Activated T-cell treated with anti-CD3 and anti-CD28 coated beads, Interleukin-2, amount 50 U/mL, for 72 hours (primary cell): Measurements from ENCODE around the gene MELK. TPM values are rescaled to one million over a fixed set of nuclear protein-coding genes. Genes with fewer than 3 reads are reported as not detected.
A peak's percentile ranks its signal among the peaks of the same experiment; 100 is the strongest.

Experiments
- ATAC-seq, 2 donors: fragments of 150-1000 bp; cut with Tn5 transposase; replicated peaks in 1 of 2; 2 replicates each; pipeline ENCODE4 v1.10.0; 2021; ENCODE audit warnings: moderate library complexity in 2 of 2, mild to moderate bottlenecking in 1 of 2
- DNase-seq, 2 donors: peaks; one replicate each; pipeline ENCODE4 v3.0.0; 2021 to 2022; ENCODE audit warnings: mixed read lengths in 1 of 2
- H3K27ac Mint-ChIP-seq: one replicate; pipeline ENCODE4 v1.8.0; 2022; ENCODE audit warnings: mild to moderate bottlenecking, moderate library complexity, mixed read lengths
- H3K27me3 Mint-ChIP-seq: one replicate; pipeline ENCODE4 v1.8.0; 2022; ENCODE audit warnings: low read depth, mixed read lengths
- H3K36me3 Mint-ChIP-seq, 2 donors: one replicate each; pipeline ENCODE4 v1.8.0; 2022; ENCODE audit warnings: mixed read lengths in 2 of 2, mild to moderate bottlenecking in 1 of 2; ENCODE audit not compliant: insufficient read depth in 2 of 2
- H3K4me1 Mint-ChIP-seq: one replicate; pipeline ENCODE4 v1.8.0; 2022; ENCODE audit warnings: low read depth, mixed read lengths
- H3K4me3 Mint-ChIP-seq, 2 donors: one replicate each; pipeline ENCODE4 v1.8.0; 2022; ENCODE audit warnings: mild to moderate bottlenecking in 2 of 2, mixed read lengths in 2 of 2, moderate library complexity in 2 of 2
- H3K9me3 Mint-ChIP-seq, 2 donors: one replicate each; pipeline ENCODE4 v1.8.0; 2022; ENCODE audit warnings: mixed read lengths in 2 of 2
- total RNA-seq, 2 donors: library from RNA; stranded (reverse); gene quantifications; one replicate each; pipeline ENCODE4 v1.2.3, GENCODE V29; 2022

Gene MELK
- total RNA-seq, 2 donors from 2014 or later, result 47.4 to 51.4 TPM

DNA sequence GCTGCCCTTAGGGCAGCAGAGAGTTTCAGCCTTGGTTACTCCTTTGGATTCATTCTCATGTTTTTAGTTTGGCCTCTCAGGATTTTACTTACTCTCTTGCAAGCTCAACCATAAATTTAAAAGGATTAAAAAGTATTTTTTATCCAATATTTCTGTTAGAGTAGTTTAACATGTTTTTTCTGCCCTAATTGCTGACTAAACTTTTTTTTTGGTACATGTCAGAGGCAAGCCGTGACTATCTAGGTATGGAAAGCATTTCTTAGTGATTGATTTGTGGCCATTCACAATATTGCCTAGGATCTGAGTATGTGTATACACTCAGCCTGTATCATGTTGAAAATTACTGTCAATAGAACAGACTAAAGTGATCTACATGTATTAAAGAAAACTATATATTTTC, 92.1 kb downstream of the MELK start:
- Mint-ChIP-seq H3K27me3 (no peaks in the 10 kb centered on the region), H3K36me3 (peaks cover 15 to 40% of the 10 kb centered on the region in 2 donors), H3K27ac (no peak overlapping the region), H3K4me3 (no peak overlapping the region), H3K9me3 (no peaks in the 10 kb centered on the region), H3K4me1 (peaks cover 13% of the 10 kb centered on the region)
- DNase-seq (no peak), ATAC-seq (no peak)

DNA sequence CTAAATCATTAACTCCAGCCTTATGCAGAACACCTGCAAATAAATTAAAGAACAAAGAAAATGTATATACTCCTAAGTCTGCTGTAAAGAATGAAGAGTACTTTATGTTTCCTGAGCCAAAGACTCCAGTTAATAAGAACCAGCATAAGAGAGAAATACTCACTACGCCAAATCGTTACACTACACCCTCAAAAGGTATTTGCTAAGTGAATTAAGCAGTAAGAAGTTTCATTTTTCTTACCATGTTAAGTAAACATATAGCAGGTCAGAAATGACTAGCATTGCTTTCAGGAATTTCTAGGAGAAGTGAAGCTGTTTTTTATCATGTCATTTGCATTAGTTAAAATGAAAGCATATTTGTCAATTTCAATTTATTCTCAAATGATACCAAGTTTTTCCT, 92.7 kb downstream of the MELK start:
- H3K27ac Mint-ChIP-seq, result no peak overlapping the region
- H3K4me1 Mint-ChIP-seq, result peaks cover 13% of the 10 kb centered on the region
- H3K36me3 Mint-ChIP-seq, result peaks cover 15 to 43% of the 10 kb centered on the region in 2 donors
- DNase-seq, result no peak
- ATAC-seq, result no peak
- H3K27me3 Mint-ChIP-seq, result no peaks in the 10 kb centered on the region
- no peak overlapping the region for H3K4me3 Mint-ChIP-seq
- no peaks in the 10 kb centered on the region for H3K9me3 Mint-ChIP-seq

DNA sequence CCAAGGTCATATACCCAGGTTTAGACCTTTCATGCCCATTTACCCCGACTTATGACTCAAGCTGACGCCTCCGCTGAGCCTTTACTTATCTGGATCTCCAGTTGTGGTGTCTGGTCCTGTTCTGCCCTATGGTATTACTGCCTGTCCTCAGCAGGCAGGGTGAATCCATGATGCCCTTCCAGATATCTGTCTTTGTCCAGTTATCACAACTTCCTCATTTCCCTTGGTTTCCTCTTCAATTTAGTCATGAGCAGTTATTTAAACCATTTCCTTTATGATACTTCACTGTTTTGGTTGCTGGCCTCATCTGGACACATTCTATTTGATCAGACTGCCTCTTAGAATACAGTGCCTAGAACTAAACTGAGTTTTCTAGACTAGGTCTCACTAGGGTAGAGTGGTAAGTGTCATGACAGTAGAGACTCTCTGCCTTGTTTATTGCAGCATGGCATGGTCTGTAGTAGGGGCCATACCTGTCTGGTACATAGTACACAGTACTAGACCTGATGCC, 93.3 kb downstream of the MELK start:
- H3K36me3 Mint-ChIP-seq, result peaks cover 15 to 45% of the 10 kb centered on the region in 2 donors
- ATAC-seq, result no peak
- peak overlapping the region; percentile 12 for H3K27ac Mint-ChIP-seq
- no peaks in the 10 kb centered on the region for H3K27me3 Mint-ChIP-seq
- H3K4me1 Mint-ChIP-seq, result peaks cover 13% of the 10 kb centered on the region
- no peak overlapping the region for H3K4me3 Mint-ChIP-seq
- DNase-seq, result no peak
- no peaks in the 10 kb centered on the region for H3K9me3 Mint-ChIP-seq

DNA sequence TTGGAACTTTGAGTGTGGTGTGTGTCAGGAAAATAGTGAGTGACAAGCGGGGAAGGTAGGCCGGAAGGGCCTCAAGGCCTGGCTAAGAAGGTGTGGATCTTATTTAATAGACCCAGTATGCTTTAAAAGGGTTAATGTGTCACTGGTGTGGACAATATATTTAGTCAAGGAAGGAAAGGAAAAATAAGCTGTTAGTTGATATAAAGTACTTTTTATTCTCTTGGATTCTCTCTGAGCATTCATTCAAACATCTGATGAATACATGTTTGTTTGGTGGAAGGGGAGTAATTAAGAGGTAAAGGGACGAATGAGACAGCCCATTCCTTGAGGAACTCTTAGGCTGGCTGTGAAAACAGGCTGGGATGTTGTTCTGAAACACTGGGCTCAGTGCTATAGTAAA, 98.9 kb downstream of the MELK start:
- Mint-ChIP-seq H3K4me1 (peaks cover 6% of the 10 kb centered on the region), H3K9me3 (no peaks in the 10 kb centered on the region), H3K36me3 (peaks cover 12 to 56% of the 10 kb centered on the region in 2 donors), H3K4me3 (no peak overlapping the region), H3K27ac (no peak overlapping the region), H3K27me3 (no peaks in the 10 kb centered on the region)
- ATAC-seq (no peak), DNase-seq (no peak)

DNA sequence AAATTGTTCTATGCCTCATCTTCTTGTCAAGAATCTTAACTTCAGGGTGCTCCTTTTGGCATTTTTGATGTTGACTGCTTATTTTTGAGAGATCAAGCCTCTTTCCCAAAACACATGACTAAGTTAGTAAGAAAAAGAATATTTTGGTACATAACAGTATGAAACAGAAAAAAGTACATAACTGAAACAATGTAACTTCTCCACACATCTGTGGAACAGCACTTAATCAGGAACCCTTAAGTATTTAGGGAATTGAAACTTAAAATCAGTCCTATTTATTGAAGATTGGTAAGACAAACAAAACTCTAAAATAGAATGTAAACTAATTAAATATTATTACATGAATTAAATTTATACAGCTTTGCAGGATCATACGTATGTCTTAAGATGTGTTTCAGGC, 103.4 kb downstream of the MELK start:
- peak overlapping the region in 1 of 2 donors; percentile 1 for H3K4me3 Mint-ChIP-seq
- no peaks in the 10 kb centered on the region for H3K27me3 Mint-ChIP-seq
- peaks cover 20% of the 10 kb centered on the region for H3K4me1 Mint-ChIP-seq
- DNase-seq, result no peak
- peak overlapping the region; percentile 15 for H3K27ac Mint-ChIP-seq
- no peaks in the 10 kb centered on the region for H3K9me3 Mint-ChIP-seq
- H3K36me3 Mint-ChIP-seq, result peaks cover 14 to 54% of the 10 kb centered on the region in 2 donors
- ATAC-seq, result no peak

DNA sequence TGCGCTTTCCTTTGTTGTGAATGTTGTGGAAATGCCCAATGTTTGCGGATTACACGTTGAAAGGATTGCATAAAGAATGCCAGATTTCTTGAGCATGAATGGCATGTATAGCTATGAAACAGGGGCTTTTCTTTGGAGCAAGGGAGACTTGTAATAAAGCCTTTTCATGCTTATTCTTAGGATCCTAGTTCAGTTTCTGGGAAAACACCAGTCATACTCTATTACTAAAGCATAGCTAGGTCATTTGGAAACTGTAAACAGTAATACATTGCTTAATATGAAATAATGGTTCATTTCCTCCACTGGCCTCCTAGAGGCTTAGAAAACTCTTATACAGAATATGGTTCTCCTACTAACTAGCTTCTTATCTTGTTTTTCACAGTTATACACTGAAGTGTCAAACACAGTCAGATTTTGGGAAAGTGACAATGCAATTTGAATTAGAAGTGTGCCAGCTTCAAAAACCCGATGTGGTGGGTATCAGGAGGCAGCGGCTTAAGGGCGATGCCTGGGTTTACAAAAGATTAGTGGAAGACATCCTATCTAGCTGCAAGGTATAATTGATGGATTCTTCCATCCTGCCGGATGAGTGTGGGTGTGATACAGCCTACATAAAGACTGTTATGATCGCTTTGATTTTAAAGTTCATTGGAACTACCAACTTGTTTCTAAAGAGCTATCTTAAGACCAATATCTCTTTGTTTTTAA, 104.2 kb downstream of the MELK start:
- H3K9me3 Mint-ChIP-seq, result no peaks in the 10 kb centered on the region
- H3K4me1 Mint-ChIP-seq, result peaks cover 20% of the 10 kb centered on the region
- DNase-seq, result no peak
- H3K4me3 Mint-ChIP-seq, result peak overlapping the region in 1 of 2 donors; percentile 65
- no peaks in the 10 kb centered on the region for H3K27me3 Mint-ChIP-seq
- ATAC-seq, result peak; percentile 44 to 83
- peak overlapping the region; percentile 65 for H3K27ac Mint-ChIP-seq
- peaks cover 14 to 48% of the 10 kb centered on the region in 2 donors for H3K36me3 Mint-ChIP-seq

DNA sequence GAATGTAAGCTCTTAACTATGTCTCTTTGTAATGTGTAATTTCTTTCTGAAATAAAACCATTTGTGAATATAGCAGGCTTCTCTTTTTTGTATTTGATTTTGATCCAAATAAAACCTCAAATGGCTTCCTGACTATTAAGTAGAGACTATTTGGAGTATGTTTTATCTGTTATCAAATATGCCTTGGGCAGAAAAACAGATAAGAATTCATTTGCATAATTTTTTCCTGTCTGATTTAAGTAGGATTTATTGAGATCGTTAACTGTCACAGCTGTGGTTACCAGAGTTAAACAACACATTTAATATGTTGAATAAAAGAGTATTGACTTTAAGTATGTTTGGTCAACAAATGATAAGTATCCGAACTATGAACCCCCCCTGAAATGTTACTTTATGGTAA, 104.9 kb downstream of the MELK start:
- DNase-seq, result no peak
- H3K4me3 Mint-ChIP-seq, result no peak overlapping the region
- no peaks in the 10 kb centered on the region for H3K9me3 Mint-ChIP-seq
- no peak for ATAC-seq
- H3K36me3 Mint-ChIP-seq, result peaks cover 12 to 44% of the 10 kb centered on the region in 2 donors
- H3K27ac Mint-ChIP-seq, result peak overlapping the region; percentile 60
- H3K4me1 Mint-ChIP-seq, result peaks cover 20% of the 10 kb centered on the region
- H3K27me3 Mint-ChIP-seq, result no peaks in the 10 kb centered on the region

DNA sequence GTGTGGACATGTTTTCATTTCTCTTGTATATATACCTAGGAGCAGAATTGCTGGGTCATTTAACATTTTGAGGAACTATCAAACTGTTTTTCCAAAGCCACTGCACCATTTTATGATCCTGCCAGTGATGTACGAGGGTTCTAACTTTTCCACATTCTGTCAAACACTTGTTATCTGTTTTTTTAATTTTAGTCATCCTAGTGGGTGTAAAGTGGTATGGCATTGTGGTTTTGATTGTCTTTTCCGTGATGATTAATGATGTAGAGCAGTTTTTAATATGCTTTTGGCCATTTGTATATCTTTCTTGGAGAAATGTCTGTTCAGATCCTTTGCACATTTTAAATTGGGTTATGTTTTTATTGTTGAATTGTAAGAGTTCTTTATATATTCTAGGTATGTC, 107.0 kb downstream of the MELK start:
- DNase-seq (no peak), ATAC-seq (no peak)
- Mint-ChIP-seq H3K27ac (no peak overlapping the region), H3K4me3 (no peak overlapping the region), H3K4me1 (peaks cover 20% of the 10 kb centered on the region), H3K27me3 (no peaks in the 10 kb centered on the region), H3K9me3 (peaks cover 0 to 3% of the 10 kb centered on the region in 2 donors), H3K36me3 (peaks cover 14 to 37% of the 10 kb centered on the region in 2 donors)

DNA sequence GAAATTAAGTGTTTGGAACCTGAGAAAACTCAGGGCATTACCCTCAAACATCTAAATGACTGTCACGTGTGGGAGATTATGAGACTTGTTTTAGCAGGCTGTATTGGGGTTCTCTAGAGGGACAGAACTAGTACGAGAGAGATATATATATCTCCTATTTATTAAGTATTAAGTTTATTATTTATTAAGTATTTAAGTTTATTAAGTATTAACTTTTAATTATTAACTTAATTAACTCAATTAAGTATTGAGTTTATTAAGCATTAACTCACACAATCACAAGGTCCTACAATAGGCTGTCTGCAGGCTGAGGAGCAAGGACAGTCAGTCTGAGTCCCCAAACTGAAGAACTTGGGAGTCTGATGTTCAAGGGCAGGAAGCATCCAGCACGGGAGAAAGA, 113.8 kb downstream of the MELK start:
- no peak overlapping the region for H3K27ac Mint-ChIP-seq
- peaks cover 7% of the 10 kb centered on the region for H3K27me3 Mint-ChIP-seq
- DNase-seq, result no peak
- H3K4me3 Mint-ChIP-seq, result no peak overlapping the region
- ATAC-seq, result no peak
- no peaks in the 10 kb centered on the region for H3K4me1 Mint-ChIP-seq
- peaks cover 0 to 3% of the 10 kb centered on the region in 2 donors for H3K9me3 Mint-ChIP-seq
- peaks cover 3 to 6% of the 10 kb centered on the region in 2 donors for H3K36me3 Mint-ChIP-seq

DNA sequence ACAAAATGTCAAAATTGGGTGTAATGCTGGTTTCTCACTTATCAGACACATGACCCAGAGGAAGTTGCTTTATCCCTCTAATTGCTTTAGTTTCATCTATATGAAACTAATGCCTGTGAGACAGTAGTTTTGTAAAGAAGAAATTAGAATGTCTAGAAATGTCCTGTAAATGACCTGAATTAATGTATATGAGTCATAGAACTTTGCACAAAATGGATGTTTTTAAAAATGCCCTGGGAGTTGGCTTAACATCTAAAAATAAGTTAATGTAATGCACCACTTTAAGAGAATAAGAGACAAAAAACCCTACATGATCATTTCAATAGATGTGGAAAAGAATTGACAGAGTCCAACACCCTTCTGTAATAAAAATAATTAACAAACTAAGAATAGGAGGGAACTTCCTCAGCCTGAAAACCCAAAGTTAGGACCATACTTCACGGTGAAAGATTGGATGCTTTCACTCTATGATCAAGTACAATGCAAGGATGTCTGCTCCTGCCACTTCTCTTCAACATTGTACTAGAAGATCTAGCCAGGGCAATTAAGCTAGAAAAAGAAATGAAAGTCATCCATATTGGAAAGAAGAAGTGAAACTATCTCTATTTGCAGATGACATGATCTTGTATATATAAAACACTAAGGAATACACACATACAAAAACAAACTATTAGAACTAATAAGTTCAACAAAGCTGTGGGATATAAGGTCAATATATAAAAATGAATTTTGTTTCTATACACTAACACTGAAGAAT, 117.9 kb downstream of the MELK start:
- Mint-ChIP-seq H3K4me3 (no peak overlapping the region), H3K36me3 (no peaks in the 10 kb centered on the region), H3K4me1 (no peaks in the 10 kb centered on the region), H3K9me3 (no peaks in the 10 kb centered on the region), H3K27ac (no peak overlapping the region), H3K27me3 (peaks cover 13% of the 10 kb centered on the region)
- DNase-seq, result no peak
- ATAC-seq, result no peak

DNA sequence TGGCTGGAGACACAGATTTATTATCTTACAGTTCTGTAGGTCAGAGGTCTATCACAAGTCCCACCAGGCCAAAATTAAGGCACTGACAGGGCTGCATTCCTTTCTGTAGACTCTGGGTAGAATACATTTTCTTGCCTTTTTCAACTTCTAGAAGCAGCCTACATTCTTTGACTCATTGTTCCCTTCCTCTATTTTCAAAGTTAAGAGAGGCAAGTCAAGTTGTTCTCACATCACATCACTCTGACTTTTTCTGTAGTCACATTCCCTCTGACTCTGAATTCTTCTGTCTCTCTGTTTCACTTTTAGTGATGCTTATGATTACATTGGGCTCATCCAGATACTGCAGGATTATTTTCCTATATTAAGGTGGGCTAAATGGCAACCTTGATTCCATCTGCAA, 119.0 kb downstream of the MELK start:
- Mint-ChIP-seq H3K9me3 (no peaks in the 10 kb centered on the region), H3K4me1 (no peaks in the 10 kb centered on the region), H3K4me3 (no peak overlapping the region), H3K27me3 (peaks cover 14% of the 10 kb centered on the region), H3K27ac (no peak overlapping the region), H3K36me3 (no peaks in the 10 kb centered on the region)
- ATAC-seq (no peak), DNase-seq (no peak)

DNA sequence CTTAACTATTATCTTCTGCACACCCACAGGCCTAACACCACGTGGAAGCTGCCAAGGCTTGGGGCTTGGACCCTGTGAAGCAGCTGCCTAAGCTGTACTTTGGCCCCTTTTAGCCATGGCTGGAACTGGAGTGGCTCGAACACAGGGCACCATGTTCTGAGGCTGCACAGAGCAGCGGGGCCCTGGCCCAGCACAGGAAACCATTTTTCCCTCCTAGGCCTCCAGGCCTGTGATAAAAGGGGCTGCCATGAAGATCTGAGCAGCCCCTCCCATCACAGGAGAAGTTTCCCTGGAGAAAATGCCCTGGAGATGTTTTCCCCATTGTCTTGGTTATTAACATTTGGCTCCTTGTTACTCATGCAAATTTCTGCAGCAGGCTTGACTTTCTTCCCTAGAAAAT, 126.3 kb downstream of the MELK start:
- no peak for DNase-seq
- H3K36me3 Mint-ChIP-seq, result peaks cover 9 to 16% of the 10 kb centered on the region in 2 donors
- peaks cover 14 to 18% of the 10 kb centered on the region in 2 donors for H3K9me3 Mint-ChIP-seq
- ATAC-seq, result no peak
- H3K27me3 Mint-ChIP-seq, result peaks cover 22% of the 10 kb centered on the region
- no peaks in the 10 kb centered on the region for H3K4me1 Mint-ChIP-seq
- no peak overlapping the region for H3K27ac Mint-ChIP-seq
- H3K4me3 Mint-ChIP-seq, result no peak overlapping the region

DNA sequence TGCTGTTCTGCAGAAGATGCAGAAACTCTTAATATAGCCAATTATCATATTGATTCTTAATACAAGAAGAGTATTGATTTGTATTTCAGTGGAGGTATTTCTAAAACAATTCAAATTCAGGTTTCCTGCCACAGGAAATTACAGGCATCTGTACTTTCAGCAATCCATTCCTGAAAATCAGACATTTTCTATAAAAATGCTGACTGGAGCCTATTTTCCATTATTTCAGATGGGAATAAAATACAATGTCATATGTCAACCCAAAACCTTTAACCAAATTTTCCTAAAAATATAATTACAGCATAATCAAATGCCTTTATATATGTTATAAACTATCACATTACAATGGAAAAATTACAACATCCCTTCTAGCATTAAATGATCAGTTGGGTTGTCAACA, 131.5 kb downstream of the MELK start:
- peaks cover 33% of the 10 kb centered on the region for H3K27me3 Mint-ChIP-seq
- no peak for ATAC-seq
- H3K4me3 Mint-ChIP-seq, result no peak overlapping the region
- H3K4me1 Mint-ChIP-seq, result no peaks in the 10 kb centered on the region
- H3K27ac Mint-ChIP-seq, result no peak overlapping the region
- H3K36me3 Mint-ChIP-seq, result peaks cover 3 to 10% of the 10 kb centered on the region in 2 donors
- no peak for DNase-seq
- H3K9me3 Mint-ChIP-seq, result peaks cover 6 to 13% of the 10 kb centered on the region in 2 donors
